SK-N-SH (cell line): ENCODE measurements around the gene CASKIN2. TPM values are rescaled to one million over a fixed set of nuclear protein-coding genes. Genes with fewer than 3 reads are reported as not detected.

Experiments
- CTCF ChIA-PET: fragments of 300-600, 350-600 bp; formaldehyde crosslinking; extraction: SDS; loops from one replicate; lab custom pipeline; 2021; lab: Yijun Ruan, JAX
- POLR2A ChIA-PET: fragments of 350-600 bp; sonication (Branson Sonifier 250); formaldehyde crosslinking; extraction: SDS; loops from one replicate; lab custom pipeline; 2020; ENCODE audit warnings: antibody characterized with exemption, inconsistent platforms; lab: Yijun Ruan, JAX
- DNase-seq: peaks from one replicate; pipeline ENCODE4 v3.0.0; 2012
- H2AFZ ChIP-seq: fragments of 200-600 bp; sonication (generic); 2 replicates; pipeline ENCODE4 v1.8.1; 2016; ENCODE audit warnings: antibody characterized with exemption, mild to moderate bottlenecking, low read depth
- H3F3A ChIP-seq: fragments of 200-600 bp; sonication (generic); replicated peaks from 2 replicates; pipeline ENCODE3; 2016; ENCODE audit warnings: antibody characterized with exemption, mild to moderate bottlenecking; ENCODE audit not compliant: insufficient read depth
- H3K27ac ChIP-seq, 2 experiments: fragments of 200-500 bp in 1 of 2; fragments of 200-600 bp in 1 of 2; sonication (Bioruptor generic) in 1 of 2; sonication (generic), shearing (Covaris generic) in 1 of 2; 2 replicates each; pipeline versions ENCODE4 v1.5.1 to v1.6.1; 2014 to 2016; ENCODE audit warnings: low read depth in 2 of 2, inconsistent platforms in 1 of 2, low read length in 1 of 2, mild to moderate bottlenecking in 1 of 2, mixed read lengths in 1 of 2
- H3K27me3 ChIP-seq: fragments of 200-600 bp; sonication (generic), shearing (Covaris generic); 2 replicates; pipeline ENCODE4 v1.6.1; 2016; ENCODE audit warnings: mixed run types; ENCODE audit not compliant: insufficient read depth
- H3K36me3 ChIP-seq, 2 experiments: fragments of 200-500 bp in 1 of 2; fragments of 200-600 bp in 1 of 2; sonication (Bioruptor generic) in 1 of 2; sonication (generic) in 1 of 2; replicated peaks in 1 of 2; 2 replicates each; pipeline versions ENCODE3 to v1.5.1; 2014 to 2016; ENCODE audit warnings: low read length in 1 of 2, mild to moderate bottlenecking in 1 of 2; ENCODE audit not compliant: insufficient read depth in 2 of 2, control insufficient read depth in 1 of 2
- H3K4me1 ChIP-seq, 2 experiments: fragments of 200-500 bp in 1 of 2; fragments of 200-600 bp in 1 of 2; sonication (Bioruptor generic) in 1 of 2; sonication (generic), shearing (Covaris generic) in 1 of 2; 2 replicates each; pipeline versions ENCODE4 v1.5.1 to v1.6.1; 2014 to 2016; ENCODE audit warnings: low read depth in 1 of 2, low read length in 1 of 2, mixed run types in 1 of 2; ENCODE audit not compliant: insufficient read depth in 2 of 2, control insufficient read depth in 1 of 2
- H3K4me2 ChIP-seq: fragments of 200-600 bp; sonication (generic), shearing (Covaris generic); 2 replicates; pipeline ENCODE4 v1.6.1; 2017; ENCODE audit warnings: mixed run types
- H3K4me3 ChIP-seq, 2 experiments: fragments of 200-500 bp in 1 of 2; fragments of 200-600 bp in 1 of 2; sonication (Bioruptor generic) in 1 of 2; sonication (generic), shearing (Covaris generic) in 1 of 2; 2 replicates each; pipeline versions ENCODE4 v1.5.1 to v1.8.1; 2014 to 2016; ENCODE audit warnings: low read depth in 2 of 2, inconsistent platforms in 1 of 2, low read length in 1 of 2, mild to moderate bottlenecking in 1 of 2, mixed read lengths in 1 of 2, moderate library complexity in 1 of 2
- H3K79me2 ChIP-seq: fragments of 200-600 bp; sonication (generic); 2 replicates; pipeline ENCODE4 v1.8.1; 2017; ENCODE audit warnings: mild to moderate bottlenecking; ENCODE audit not compliant: insufficient read depth
- H3K9ac ChIP-seq: fragments of 200-600 bp; sonication (generic); 2 replicates; pipeline ENCODE4 v1.6.1; 2017; ENCODE audit warnings: mixed run types
- H3K9me2 ChIP-seq: fragments of 200-600 bp; sonication (generic); 2 replicates; pipeline ENCODE4 v1.6.1; 2017; ENCODE audit warnings: mixed run types
- H3K9me3 ChIP-seq: fragments of 200-600 bp; sonication (generic); 2 replicates; pipeline ENCODE4 v1.6.1; 2017; ENCODE audit warnings: mixed run types, mild to moderate bottlenecking, moderate library complexity
- H4K20me1 ChIP-seq: fragments of 200-600 bp; sonication (generic); 2 replicates; pipeline ENCODE4 v1.6.1; 2017; ENCODE audit warnings: mild to moderate bottlenecking, mixed run types; ENCODE audit not compliant: insufficient read depth
- CHD2 ChIP-seq: fragments of 150-350 bp; IDR thresholded peaks from 2 replicates; pipeline ENCODE4 v1.6.1; 2018; ENCODE audit warnings: low read length; ENCODE audit not compliant: partially characterized antibody
- ELF1 ChIP-seq: IDR thresholded peaks from 2 replicates; pipeline ENCODE4 v1.4.0; 2012
- EP300 ChIP-seq, 2 experiments: IDR thresholded peaks; 2 replicates each; pipeline versions ENCODE4 v1.4.0 to v1.6.1; 2012; ENCODE audit warnings: borderline replicate concordance in 1 of 2, low read depth in 1 of 2, low read length in 1 of 2
- EZH2phosphoT487 ChIP-seq: fragments of 200-600 bp; sonication (generic); IDR thresholded peaks from 2 replicates; pipeline ENCODE4 v1.6.1; 2017; ENCODE audit warnings: low read depth, mixed run types, mild to moderate bottlenecking, antibody characterized with exemption, moderate library complexity, borderline replicate concordance
- FOSL2 ChIP-seq: IDR thresholded peaks from 2 replicates; pipeline ENCODE4 v1.4.0; 2012; ENCODE audit warnings: low read depth, mild to moderate bottlenecking, moderate library complexity, borderline replicate concordance
- FOXM1 ChIP-seq: IDR thresholded peaks from 2 replicates; pipeline ENCODE4 v1.4.0; 2012; ENCODE audit warnings: low read depth, mild to moderate bottlenecking
- GABPA ChIP-seq: IDR thresholded peaks from 2 replicates; pipeline ENCODE4 v1.4.0; 2012; ENCODE audit warnings: low read depth, mild to moderate bottlenecking
- JUND ChIP-seq: IDR thresholded peaks from 2 replicates; pipeline ENCODE4 v1.4.0; 2012
- MEF2A ChIP-seq: IDR thresholded peaks from 2 replicates; pipeline ENCODE4 v1.4.0; 2012; ENCODE audit warnings: low read depth, borderline replicate concordance
- MXI1 ChIP-seq: IDR thresholded peaks from 2 replicates; pipeline ENCODE4 v1.6.1; 2012; ENCODE audit warnings: mild to moderate bottlenecking, low read depth, low read length, improper control_type of control experiment
- NFIC ChIP-seq: IDR thresholded peaks from 2 replicates; pipeline ENCODE4 v1.4.0; 2012; ENCODE audit warnings: borderline replicate concordance
- NRF1 ChIP-seq: IDR thresholded peaks from 2 replicates; pipeline ENCODE4 v1.6.1; 2012; ENCODE audit warnings: low read depth, mild to moderate bottlenecking, low read length
- POLR2AphosphoS5 ChIP-seq: IDR thresholded peaks from 2 replicates; pipeline ENCODE4 v1.6.1; 2012; ENCODE audit warnings: low read depth, low read length
- SIN3A ChIP-seq: IDR thresholded peaks from 2 replicates; pipeline ENCODE4 v1.6.1; 2012; ENCODE audit warnings: low read depth, mild to moderate bottlenecking, low read length, moderate library complexity, borderline replicate concordance
- TAF1 ChIP-seq: IDR thresholded peaks from 2 replicates; pipeline ENCODE4 v1.6.1; 2012; ENCODE audit warnings: low read depth, mild to moderate bottlenecking, low read length, moderate library complexity, borderline replicate concordance
- TEAD4 ChIP-seq: IDR thresholded peaks from 2 replicates; pipeline ENCODE4 v1.4.0; 2012; ENCODE audit warnings: mild to moderate bottlenecking, borderline replicate concordance; ENCODE audit not compliant: insufficient read depth
- WGBS: methylation state at CpG from one replicate; pipeline ENCODE4 v1.1.6; 2017; ENCODE audit warnings: low lambda C conversion rate; 5-methylcytosine and 5-hydroxymethylcytosine counted together
- polyA plus RNA-seq, 3 experiments: library from polyadenylated mRNA; depleted of rRNA; stranded (reverse); fragments of >200 nt; gene quantifications; 2 replicates each; pipeline ENCODE4 v1.2.3, GENCODE V29; 2012
- TF ChIP-seq, protein P1 (sequence below): fragments of 150-350 bp; IDR thresholded peaks from 2 replicates; pipeline ENCODE4 v1.6.1; 2016; ENCODE audit warnings: mild to moderate bottlenecking, low read depth, low read length
- TF ChIP-seq, protein P2 (sequence below): IDR thresholded peaks from 2 replicates; pipeline ENCODE4 v1.4.0; 2012; ENCODE audit warnings: low read depth, borderline replicate concordance
- TF ChIP-seq, protein P3 (sequence below): IDR thresholded peaks from 2 replicates; pipeline ENCODE4 v1.6.1; 2012; ENCODE audit warnings: mild to moderate bottlenecking, low read depth, low read length, moderate library complexity
- TF ChIP-seq, protein P4 (sequence below): IDR thresholded peaks from 2 replicates; pipeline ENCODE4 v1.4.0; 2012; ENCODE audit warnings: low read depth
- TF ChIP-seq, protein P5 (sequence below): IDR thresholded peaks from 2 replicates; pipeline ENCODE4 v1.4.0; 2012; ENCODE audit warnings: low read depth, borderline replicate concordance
- TF ChIP-seq, protein P6 (sequence below): fragments of 200-600 bp; sonication (generic); IDR thresholded peaks from 2 replicates; pipeline ENCODE4 v1.6.1; 2017; ENCODE audit warnings: antibody characterized with exemption, mild to moderate bottlenecking, moderate library complexity

Gene CASKIN2
- polyA plus RNA-seq, 1 of the 3 experiments (the other 2 are of a cell fraction): 6.5 TPM

DNA sequence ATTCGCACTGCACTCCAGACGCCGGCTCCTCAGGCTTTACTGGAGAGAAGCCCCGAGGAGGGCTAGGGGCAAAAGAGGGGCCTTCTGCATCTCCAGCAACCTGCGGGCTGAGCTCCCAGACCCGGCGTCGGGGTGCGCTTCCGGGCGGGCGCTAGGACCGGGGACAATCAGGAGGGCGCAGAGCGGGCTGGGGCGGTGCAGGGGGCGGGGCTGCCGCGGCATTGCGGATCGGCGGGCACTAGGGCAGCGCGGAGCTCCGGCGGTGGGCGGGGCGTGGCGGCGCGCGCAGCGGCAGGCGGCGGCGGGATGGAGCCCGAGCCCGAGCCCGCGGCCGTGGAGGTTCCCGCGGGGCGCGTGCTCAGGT, 900 bp upstream of the CASKIN2 start, which contains the start of gene TSEN54:
Gene TSEN54 (plus strand): TSS at position 274 of the 364 bp plus-strand sequence. CDS start 33 bp downstream, at position 307.
- peak within 1 kb of the TSS; percentile 100 for H3K4me2 ChIP-seq
- peaks cover 0 to 33% of the 10 kb centered on the region in 2 experiments; a peak in 1 of 4 replicates for H3K4me1 ChIP-seq
- H3K79me2 ChIP-seq: peaks cover 24% of the 10 kb centered on the region; the same call in 1 of the 2 replicates
- POLR2A ChIA-PET: interaction anchor here (0.7 to 1.6 kb wide), 9 partner anchors 9 to 257 kb away, joined by 3 to 24 read pairs (median 4); partner anchors contain the start of genes GGA3, GRB2, LLGL2 and MRPS7
- peak within 1 kb of the TSS; percentile 45 to 88; a peak in 3 of 4 replicates for H3K27ac ChIP-seq
- peak within 1 kb of the TSS; percentile 78 for H3K9ac ChIP-seq
- no peaks in the 10 kb centered on the region for H3K9me3 ChIP-seq
- H3K4me3 ChIP-seq: peak within 1 kb of the TSS; percentile 81 to 98
- CTCF ChIA-PET: interaction anchor here (0.6 to 4.2 kb wide), 59 partner anchors 9 to 558 kb away, joined by 3 to 37 read pairs (median 4); partner anchors contain the start of genes GGA3, GRB2, LLGL2 and MIF4GD
- H2AFZ ChIP-seq: peak within 1 kb of the TSS; percentile 98
- H3K36me3 ChIP-seq: peaks cover 10% of the 10 kb centered on the region in 2 experiments
- no peaks in the 10 kb centered on the region for H3K9me2 ChIP-seq
- peak; percentile 100 for DNase-seq
- no peaks in the 10 kb centered on the region for H3F3A ChIP-seq
- peaks cover 28% of the 10 kb centered on the region for H4K20me1 ChIP-seq
- no peaks in the 10 kb centered on the region for H3K27me3 ChIP-seq
- WGBS: under 1% methylated on average over 25 of the region's 45 CpGs
- TF ChIP-seq, protein P1, sequence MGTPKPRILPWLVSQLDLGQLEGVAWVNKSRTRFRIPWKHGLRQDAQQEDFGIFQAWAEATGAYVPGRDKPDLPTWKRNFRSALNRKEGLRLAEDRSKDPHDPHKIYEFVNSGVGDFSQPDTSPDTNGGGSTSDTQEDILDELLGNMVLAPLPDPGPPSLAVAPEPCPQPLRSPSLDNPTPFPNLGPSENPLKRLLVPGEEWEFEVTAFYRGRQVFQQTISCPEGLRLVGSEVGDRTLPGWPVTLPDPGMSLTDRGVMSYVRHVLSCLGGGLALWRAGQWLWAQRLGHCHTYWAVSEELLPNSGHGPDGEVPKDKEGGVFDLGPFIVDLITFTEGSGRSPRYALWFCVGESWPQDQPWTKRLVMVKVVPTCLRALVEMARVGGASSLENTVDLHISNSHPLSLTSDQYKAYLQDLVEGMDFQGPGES: no peak
- TF ChIP-seq CHD2: peak; percentile 59
- TF ChIP-seq POLR2AphosphoS5: peak; percentile 32; the same call in 1 of the 2 replicates
- TF ChIP-seq, protein P2, sequence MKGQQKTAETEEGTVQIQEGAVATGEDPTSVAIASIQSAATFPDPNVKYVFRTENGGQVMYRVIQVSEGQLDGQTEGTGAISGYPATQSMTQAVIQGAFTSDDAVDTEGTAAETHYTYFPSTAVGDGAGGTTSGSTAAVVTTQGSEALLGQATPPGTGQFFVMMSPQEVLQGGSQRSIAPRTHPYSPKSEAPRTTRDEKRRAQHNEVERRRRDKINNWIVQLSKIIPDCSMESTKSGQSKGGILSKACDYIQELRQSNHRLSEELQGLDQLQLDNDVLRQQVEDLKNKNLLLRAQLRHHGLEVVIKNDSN: no peak; the same call in 1 of the 2 replicates
- 0 out of 4 replicates have a peak, but pooled peaks of 1 of the 2 experiments have one; percentile 14 for TF ChIP-seq EP300 (IDR thresholded peaks at IDR 0.05; ENCODE audit: borderline replicate concordance in 1 of 2, low read depth in 1 of 2, low read length in 1 of 2)
- peak; percentile 94 for TF ChIP-seq ELF1
- peak; percentile 68; the same call in 1 of the 2 replicates for TF ChIP-seq SIN3A
- TF ChIP-seq, protein P3, sequence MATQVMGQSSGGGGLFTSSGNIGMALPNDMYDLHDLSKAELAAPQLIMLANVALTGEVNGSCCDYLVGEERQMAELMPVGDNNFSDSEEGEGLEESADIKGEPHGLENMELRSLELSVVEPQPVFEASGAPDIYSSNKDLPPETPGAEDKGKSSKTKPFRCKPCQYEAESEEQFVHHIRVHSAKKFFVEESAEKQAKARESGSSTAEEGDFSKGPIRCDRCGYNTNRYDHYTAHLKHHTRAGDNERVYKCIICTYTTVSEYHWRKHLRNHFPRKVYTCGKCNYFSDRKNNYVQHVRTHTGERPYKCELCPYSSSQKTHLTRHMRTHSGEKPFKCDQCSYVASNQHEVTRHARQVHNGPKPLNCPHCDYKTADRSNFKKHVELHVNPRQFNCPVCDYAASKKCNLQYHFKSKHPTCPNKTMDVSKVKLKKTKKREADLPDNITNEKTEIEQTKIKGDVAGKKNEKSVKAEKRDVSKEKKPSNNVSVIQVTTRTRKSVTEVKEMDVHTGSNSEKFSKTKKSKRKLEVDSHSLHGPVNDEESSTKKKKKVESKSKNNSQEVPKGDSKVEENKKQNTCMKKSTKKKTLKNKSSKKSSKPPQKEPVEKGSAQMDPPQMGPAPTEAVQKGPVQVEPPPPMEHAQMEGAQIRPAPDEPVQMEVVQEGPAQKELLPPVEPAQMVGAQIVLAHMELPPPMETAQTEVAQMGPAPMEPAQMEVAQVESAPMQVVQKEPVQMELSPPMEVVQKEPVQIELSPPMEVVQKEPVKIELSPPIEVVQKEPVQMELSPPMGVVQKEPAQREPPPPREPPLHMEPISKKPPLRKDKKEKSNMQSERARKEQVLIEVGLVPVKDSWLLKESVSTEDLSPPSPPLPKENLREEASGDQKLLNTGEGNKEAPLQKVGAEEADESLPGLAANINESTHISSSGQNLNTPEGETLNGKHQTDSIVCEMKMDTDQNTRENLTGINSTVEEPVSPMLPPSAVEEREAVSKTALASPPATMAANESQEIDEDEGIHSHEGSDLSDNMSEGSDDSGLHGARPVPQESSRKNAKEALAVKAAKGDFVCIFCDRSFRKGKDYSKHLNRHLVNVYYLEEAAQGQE: peak; percentile 86
- no peak for TF ChIP-seq FOSL2
- peak; percentile 68 for TF ChIP-seq GABPA
- peak; percentile 40 for TF ChIP-seq MXI1
- TF ChIP-seq, protein P4, sequence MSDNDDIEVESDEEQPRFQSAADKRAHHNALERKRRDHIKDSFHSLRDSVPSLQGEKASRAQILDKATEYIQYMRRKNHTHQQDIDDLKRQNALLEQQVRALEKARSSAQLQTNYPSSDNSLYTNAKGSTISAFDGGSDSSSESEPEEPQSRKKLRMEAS: peak; percentile 38; the same call in 1 of the 2 replicates
- no peak for TF ChIP-seq TEAD4
- no peak for TF ChIP-seq NFIC
- TF ChIP-seq, protein P5, sequence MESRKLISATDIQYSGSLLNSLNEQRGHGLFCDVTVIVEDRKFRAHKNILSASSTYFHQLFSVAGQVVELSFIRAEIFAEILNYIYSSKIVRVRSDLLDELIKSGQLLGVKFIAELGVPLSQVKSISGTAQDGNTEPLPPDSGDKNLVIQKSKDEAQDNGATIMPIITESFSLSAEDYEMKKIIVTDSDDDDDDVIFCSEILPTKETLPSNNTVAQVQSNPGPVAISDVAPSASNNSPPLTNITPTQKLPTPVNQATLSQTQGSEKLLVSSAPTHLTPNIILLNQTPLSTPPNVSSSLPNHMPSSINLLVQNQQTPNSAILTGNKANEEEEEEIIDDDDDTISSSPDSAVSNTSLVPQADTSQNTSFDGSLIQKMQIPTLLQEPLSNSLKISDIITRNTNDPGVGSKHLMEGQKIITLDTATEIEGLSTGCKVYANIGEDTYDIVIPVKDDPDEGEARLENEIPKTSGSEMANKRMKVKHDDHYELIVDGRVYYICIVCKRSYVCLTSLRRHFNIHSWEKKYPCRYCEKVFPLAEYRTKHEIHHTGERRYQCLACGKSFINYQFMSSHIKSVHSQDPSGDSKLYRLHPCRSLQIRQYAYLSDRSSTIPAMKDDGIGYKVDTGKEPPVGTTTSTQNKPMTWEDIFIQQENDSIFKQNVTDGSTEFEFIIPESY: no peak; the same call in 1 of the 2 replicates
- TF ChIP-seq, protein P6, sequence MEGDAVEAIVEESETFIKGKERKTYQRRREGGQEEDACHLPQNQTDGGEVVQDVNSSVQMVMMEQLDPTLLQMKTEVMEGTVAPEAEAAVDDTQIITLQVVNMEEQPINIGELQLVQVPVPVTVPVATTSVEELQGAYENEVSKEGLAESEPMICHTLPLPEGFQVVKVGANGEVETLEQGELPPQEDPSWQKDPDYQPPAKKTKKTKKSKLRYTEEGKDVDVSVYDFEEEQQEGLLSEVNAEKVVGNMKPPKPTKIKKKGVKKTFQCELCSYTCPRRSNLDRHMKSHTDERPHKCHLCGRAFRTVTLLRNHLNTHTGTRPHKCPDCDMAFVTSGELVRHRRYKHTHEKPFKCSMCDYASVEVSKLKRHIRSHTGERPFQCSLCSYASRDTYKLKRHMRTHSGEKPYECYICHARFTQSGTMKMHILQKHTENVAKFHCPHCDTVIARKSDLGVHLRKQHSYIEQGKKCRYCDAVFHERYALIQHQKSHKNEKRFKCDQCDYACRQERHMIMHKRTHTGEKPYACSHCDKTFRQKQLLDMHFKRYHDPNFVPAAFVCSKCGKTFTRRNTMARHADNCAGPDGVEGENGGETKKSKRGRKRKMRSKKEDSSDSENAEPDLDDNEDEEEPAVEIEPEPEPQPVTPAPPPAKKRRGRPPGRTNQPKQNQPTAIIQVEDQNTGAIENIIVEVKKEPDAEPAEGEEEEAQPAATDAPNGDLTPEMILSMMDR: no peak
- TF ChIP-seq JUND: no peak
- no peak for TF ChIP-seq EZH2phosphoT487
- TF ChIP-seq MEF2A: no peak
- TF ChIP-seq NRF1: peak; percentile 68
- TF ChIP-seq FOXM1: no peak
- peak; percentile 48; the same call in 1 of the 2 replicates for TF ChIP-seq TAF1
